H9 (cell line): Measurements from ENCODE around the gene RALY. TPM values are rescaled to one million over a fixed set of nuclear protein-coding genes. Genes with fewer than 3 reads are reported as not detected.

Experiments used
- DNase-seq: peaks from one replicate; pipeline ENCODE4 v3.0.0-alpha.2; 2017
- H2AFZ ChIP-seq: one replicate; pipeline ENCODE4 v1.6.1; 2013; ENCODE audit warnings: mild to moderate bottlenecking, low read length, control low read depth, moderate library complexity
- H2AK5ac ChIP-seq: 2 replicates; pipeline ENCODE4 v1.6.1; 2013; ENCODE audit warnings: low read length, control low read depth, mixed read lengths; ENCODE audit not compliant: insufficient read length
- H2BK120ac ChIP-seq: one replicate; pipeline ENCODE4 v1.6.1; 2013; ENCODE audit warnings: low read depth, mild to moderate bottlenecking, low read length, control low read depth, inconsistent platforms; ENCODE audit not compliant: poor library complexity, severe bottlenecking
- H2BK12ac ChIP-seq: 2 replicates; pipeline ENCODE4 v1.6.1; 2013; ENCODE audit warnings: low read length, control low read depth, mixed read lengths, low read depth; ENCODE audit not compliant: insufficient read length
- H2BK15ac ChIP-seq: 2 replicates; pipeline ENCODE4 v1.6.1; 2013; ENCODE audit warnings: low read depth, low read length, control low read depth
- H2BK20ac ChIP-seq: one replicate; pipeline ENCODE4 v1.6.1; 2013; ENCODE audit warnings: low read depth, mild to moderate bottlenecking, low read length, control low read depth, inconsistent platforms; ENCODE audit not compliant: poor library complexity, severe bottlenecking
- H2BK5ac ChIP-seq: 2 replicates; pipeline ENCODE4 v1.6.1; 2013; ENCODE audit warnings: low read length, control low read depth, mixed read lengths; ENCODE audit not compliant: insufficient read length
- H3K14ac ChIP-seq: 2 replicates; pipeline ENCODE4 v1.6.1; 2013; ENCODE audit warnings: low read length, control low read depth; ENCODE audit not compliant: insufficient read depth
- H3K18ac ChIP-seq: 2 replicates; pipeline ENCODE4 v1.6.1; 2013; ENCODE audit warnings: low read depth, mild to moderate bottlenecking, mixed read lengths, low read length, control low read depth; ENCODE audit not compliant: insufficient read length
- H3K23ac ChIP-seq: 2 replicates; pipeline ENCODE4 v1.6.1; 2013; ENCODE audit warnings: low read length, control low read depth, mixed read lengths, low read depth; ENCODE audit not compliant: insufficient read length
- H3K23me2 ChIP-seq: 2 replicates; pipeline ENCODE4 v1.6.1; 2013; ENCODE audit warnings: low read depth, mild to moderate bottlenecking, mixed read lengths, low read length, control low read depth; ENCODE audit not compliant: insufficient read length, poor library complexity, severe bottlenecking
- H3K27ac ChIP-seq: 2 replicates; pipeline ENCODE4 v1.5.1; 2013; ENCODE audit warnings: low read length, control low read depth, mixed read lengths, low read depth; ENCODE audit not compliant: insufficient read length
- H3K27me3 ChIP-seq: 2 replicates; pipeline ENCODE4 v1.6.1; 2013; ENCODE audit warnings: low read length, control low read depth, inconsistent platforms; ENCODE audit not compliant: insufficient read depth
- H3K4ac ChIP-seq: 2 replicates; pipeline ENCODE4 v1.6.1; 2013; ENCODE audit warnings: low read depth, mild to moderate bottlenecking, control low read depth, inconsistent platforms, low read length, moderate library complexity
- H3K4me1 ChIP-seq: 2 replicates; pipeline ENCODE4 v1.6.1; 2013; ENCODE audit warnings: low read length, control low read depth, inconsistent platforms; ENCODE audit not compliant: insufficient read depth
- H3K4me2 ChIP-seq: 2 replicates; pipeline ENCODE4 v1.6.1; 2013; ENCODE audit warnings: low read length, control low read depth, mixed read lengths; ENCODE audit not compliant: insufficient read length, insufficient read depth
- H3K56ac ChIP-seq: 2 replicates; pipeline ENCODE4 v1.6.1; 2013; ENCODE audit warnings: low read depth, mild to moderate bottlenecking, mixed read lengths, low read length, control low read depth; ENCODE audit not compliant: insufficient read length
- H3K79me1 ChIP-seq: 2 replicates; pipeline ENCODE4 v1.6.1; 2013; ENCODE audit warnings: low read depth, mild to moderate bottlenecking, moderate library complexity, low read length, control low read depth, inconsistent platforms; ENCODE audit not compliant: insufficient read depth, poor library complexity, severe bottlenecking
- H3K79me2 ChIP-seq: 2 replicates; pipeline ENCODE4 v1.6.1; 2013; ENCODE audit warnings: low read length, control low read depth, inconsistent platforms; ENCODE audit not compliant: insufficient read depth
- H3K9ac ChIP-seq: 2 replicates; pipeline ENCODE4 v1.6.1; 2013; ENCODE audit warnings: low read length, control low read depth, mixed read lengths; ENCODE audit not compliant: insufficient read length; ENCODE audit errors: extremely low read depth
- H3K9me3 ChIP-seq: one replicate; pipeline ENCODE4 v1.6.1; 2013; ENCODE audit warnings: low read depth, low read length, inconsistent platforms; ENCODE audit not compliant: control insufficient read depth
- H3T11ph ChIP-seq: one replicate; pipeline ENCODE4 v1.6.1; 2013; ENCODE audit warnings: mild to moderate bottlenecking, low read length, control low read depth, inconsistent platforms
- H4K20me1 ChIP-seq: one replicate; pipeline ENCODE4 v1.6.1; 2013; ENCODE audit not compliant: control insufficient read depth, insufficient read length, insufficient read depth
- H4K5ac ChIP-seq: 2 replicates; pipeline ENCODE4 v1.6.1; 2013; ENCODE audit warnings: low read depth, mild to moderate bottlenecking, mixed read lengths, low read length, control low read depth; ENCODE audit not compliant: insufficient read length
- H4K8ac ChIP-seq: replicated peaks from 2 replicates; pipeline ENCODE4 v1.6.1; 2013; ENCODE audit warnings: low read length, control low read depth, mixed read lengths, low read depth; ENCODE audit not compliant: insufficient read length
- H4K91ac ChIP-seq: 2 replicates; pipeline ENCODE4 v1.6.1; 2013; ENCODE audit warnings: low read depth, mild to moderate bottlenecking, moderate library complexity, mixed read lengths, low read length, control low read depth; ENCODE audit not compliant: insufficient read length
- H3K27ac Mint-ChIP-seq, 3 experiments: 2 replicates in 2 of 3; 3 replicates in 1 of 3; pipeline ENCODE4 v1.8.0; 2020 to 2021; ENCODE audit warnings: mixed read lengths in 3 of 3, mild to moderate bottlenecking in 1 of 3, moderate library complexity in 1 of 3
- H3K27me3 Mint-ChIP-seq: 2 replicates; pipeline ENCODE4 v1.8.0; 2021; ENCODE audit warnings: low read depth, mild to moderate bottlenecking, moderate library complexity, mixed read lengths
- H3K36me3 Mint-ChIP-seq, 3 experiments: 2 replicates in 2 of 3; 3 replicates in 1 of 3; pipeline ENCODE4 v1.8.0; 2020 to 2021; ENCODE audit warnings: low read depth in 3 of 3, mixed read lengths in 3 of 3; ENCODE audit not compliant: insufficient read depth in 1 of 3
- H3K4me1 Mint-ChIP-seq, 2 experiments: 2 replicates each; pipeline ENCODE4 v1.8.0; 2020; ENCODE audit warnings: mixed read lengths in 2 of 2
- H3K4me3 Mint-ChIP-seq, 2 experiments: 2 replicates in 1 of 2; 3 replicates in 1 of 2; pipeline ENCODE4 v1.8.0; 2020 to 2021; ENCODE audit warnings: mild to moderate bottlenecking in 2 of 2, mixed read lengths in 2 of 2, moderate library complexity in 1 of 2
- H3K9me3 Mint-ChIP-seq, 2 experiments: 2 replicates in 1 of 2; 3 replicates in 1 of 2; pipeline ENCODE4 v1.8.0; 2020; ENCODE audit warnings: mild to moderate bottlenecking in 2 of 2, mixed read lengths in 2 of 2, moderate library complexity in 1 of 2
- CTCF ChIP-seq: fragments of 200-600 bp; sonication (generic); conservative IDR thresholded peaks from 3 replicates; pipeline ENCODE4 v1.8.0; 2021; ENCODE audit warnings: antibody characterized with exemption, mild to moderate bottlenecking
- WGBS: extraction: QIAGEN DNeasy Blood & Tissue Kit; methylation state at CpG from one replicate; pipeline ENCODE4 v1.1.7; 2013; ENCODE audit warnings: missing lambda C conversion rate, low lambda C conversion rate, mixed read lengths; ENCODE audit not compliant: insufficient read length; ENCODE audit errors: extremely low coverage; 5-methylcytosine and 5-hydroxymethylcytosine counted together
- total RNA-seq: library from RNA; stranded (reverse); gene quantifications from 2 replicates; pipeline ENCODE4 v1.2.1, GENCODE V29; 2021

Gene RALY
- total RNA-seq, 1 experiment from 2014 or later, result 199 TPM

GRCh38 chr20:33970229-33970628 lies 23.5 kb upstream of the RALY start:
- Histone ChIP-seq H3K27ac (no peak overlapping the region), H2AK5ac (no peak overlapping the region), H4K20me1 (no peaks in the 10 kb centered on the region), H3K18ac (no peak overlapping the region), H3K23ac (no peak overlapping the region), H3K9me3 (no peaks in the 10 kb centered on the region), H2BK20ac (no peak overlapping the region), H4K91ac (no peak overlapping the region), H3K14ac (no peak overlapping the region), H3K9ac (no peak overlapping the region), H3K4me1 (no peaks in the 10 kb centered on the region), H3T11ph (no peak overlapping the region), H3K23me2 (no peaks in the 10 kb centered on the region), H2BK12ac (no peak overlapping the region), H2BK15ac (no peak overlapping the region), H3K79me2 (no peaks in the 10 kb centered on the region), H3K56ac (no peak overlapping the region), H2BK5ac (no peak overlapping the region), H3K4me2 (no peak overlapping the region), H4K8ac (no peak overlapping the region), H3K4ac (no peak overlapping the region), H3K79me1 (no peaks in the 10 kb centered on the region), H2AFZ (no peak overlapping the region), H3K27me3 (no peaks in the 10 kb centered on the region), H4K5ac (no peak overlapping the region), H2BK120ac (no peak overlapping the region)
- Mint-ChIP-seq H3K27ac (no peak overlapping the region), H3K4me3 (no peak overlapping the region), H3K27me3 (peaks cover 4% of the 10 kb centered on the region; the same call in 1 of the 2 replicates), H3K36me3 (no peaks in the 10 kb centered on the region), H3K9me3 (0 out of 5 replicates have a peak, but pooled peaks cover 0 to 2% of the 10 kb centered on the region in 2 experiments), H3K4me1 (peaks cover 8 to 10% of the 10 kb centered on the region in 2 experiments)
- TF ChIP-seq CTCF, result no peak
- DNase-seq, result no peak
- WGBS, result no CpG with 5 or more reads among the region's 2 CpGs
